GM21360 (cell line): ENCODE measurements around the gene EGLN2.
"Not testable (repeated sequence)": the region's sequence is repeated elsewhere in the genome, so short reads cannot be mapped to it uniquely, and the experiment has no call there.

Experiments
- ATAC-seq: cut with Tn5 transposase; IDR thresholded peaks from one replicate; pipeline ENCODE4 v1.9.1; 2021; ENCODE audit warnings: mild to moderate bottlenecking, moderate library complexity; ENCODE audit not compliant: unreplicated experiment

Gene EGLN2

DNA sequence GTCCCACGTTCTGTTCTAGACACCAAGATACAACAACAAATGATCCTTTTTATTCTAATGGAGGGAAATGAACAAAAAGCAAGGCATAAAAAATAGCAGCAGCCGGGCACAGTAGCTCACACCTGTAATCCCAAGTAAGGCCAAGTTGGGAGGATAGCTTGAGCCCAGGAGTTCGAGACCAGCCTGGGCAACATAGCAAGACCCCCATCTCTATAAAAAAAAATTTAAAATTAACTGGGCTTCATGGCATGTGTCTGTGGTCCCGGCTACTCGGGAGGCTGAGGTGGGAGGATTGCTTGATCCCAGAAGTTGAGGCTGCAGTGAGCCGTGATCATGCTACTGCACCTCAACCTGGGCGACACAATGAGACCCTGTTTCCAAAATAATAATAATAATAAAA lies 22.6 kb upstream of the EGLN2 start:
- no peak for ATAC-seq

DNA sequence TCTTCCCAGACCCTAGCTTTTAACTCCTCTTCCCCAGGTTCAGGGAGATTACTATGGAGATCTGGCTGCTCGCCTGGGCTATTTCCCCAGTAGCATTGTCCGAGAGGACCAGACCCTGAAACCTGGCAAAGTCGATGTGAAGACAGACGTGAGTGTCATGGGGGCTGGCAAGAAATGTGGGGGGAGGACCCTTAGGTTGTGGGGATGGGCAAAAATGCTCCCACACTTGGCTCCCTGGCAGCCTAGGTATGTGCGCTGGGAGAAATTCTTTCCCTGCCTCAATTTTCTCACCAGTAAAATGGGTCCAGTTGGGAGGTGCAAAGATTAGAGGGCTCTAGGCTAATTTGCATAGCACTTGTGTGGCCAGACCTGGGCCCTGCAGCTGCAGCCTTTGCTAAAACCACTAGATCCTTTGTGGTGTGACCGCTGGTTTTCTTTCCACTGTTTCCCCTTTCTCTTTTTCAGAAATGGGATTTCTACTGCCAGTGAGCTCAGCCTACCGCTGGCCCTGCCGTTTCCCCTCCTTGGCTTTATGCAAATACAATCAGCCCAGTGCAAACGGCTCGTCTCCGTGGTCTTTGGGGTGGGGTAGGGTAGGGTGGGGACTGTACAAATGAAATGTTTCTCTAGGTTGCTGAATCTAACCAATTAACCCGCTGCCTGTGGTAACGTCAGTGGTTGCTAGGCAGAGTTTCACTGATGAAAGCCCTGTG lies 21.9 kb upstream of the EGLN2 start:
- peak; percentile 51 for ATAC-seq

DNA sequence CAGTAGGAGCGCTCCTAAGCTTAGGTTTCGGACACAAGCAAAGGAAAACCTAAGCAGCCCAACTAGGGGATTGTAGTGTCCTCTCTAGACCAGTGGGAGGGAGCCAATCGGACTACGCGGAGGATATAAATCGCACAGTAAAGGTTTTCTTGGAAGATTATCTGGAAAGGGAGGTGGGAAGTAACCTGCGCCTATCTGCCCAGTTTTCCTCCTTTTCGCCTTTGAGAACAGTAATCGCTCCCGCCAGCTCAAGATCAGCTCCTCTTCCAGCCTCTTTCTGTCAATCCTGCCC lies 21.4 kb upstream of the EGLN2 start:
- ATAC-seq = no peak

DNA sequence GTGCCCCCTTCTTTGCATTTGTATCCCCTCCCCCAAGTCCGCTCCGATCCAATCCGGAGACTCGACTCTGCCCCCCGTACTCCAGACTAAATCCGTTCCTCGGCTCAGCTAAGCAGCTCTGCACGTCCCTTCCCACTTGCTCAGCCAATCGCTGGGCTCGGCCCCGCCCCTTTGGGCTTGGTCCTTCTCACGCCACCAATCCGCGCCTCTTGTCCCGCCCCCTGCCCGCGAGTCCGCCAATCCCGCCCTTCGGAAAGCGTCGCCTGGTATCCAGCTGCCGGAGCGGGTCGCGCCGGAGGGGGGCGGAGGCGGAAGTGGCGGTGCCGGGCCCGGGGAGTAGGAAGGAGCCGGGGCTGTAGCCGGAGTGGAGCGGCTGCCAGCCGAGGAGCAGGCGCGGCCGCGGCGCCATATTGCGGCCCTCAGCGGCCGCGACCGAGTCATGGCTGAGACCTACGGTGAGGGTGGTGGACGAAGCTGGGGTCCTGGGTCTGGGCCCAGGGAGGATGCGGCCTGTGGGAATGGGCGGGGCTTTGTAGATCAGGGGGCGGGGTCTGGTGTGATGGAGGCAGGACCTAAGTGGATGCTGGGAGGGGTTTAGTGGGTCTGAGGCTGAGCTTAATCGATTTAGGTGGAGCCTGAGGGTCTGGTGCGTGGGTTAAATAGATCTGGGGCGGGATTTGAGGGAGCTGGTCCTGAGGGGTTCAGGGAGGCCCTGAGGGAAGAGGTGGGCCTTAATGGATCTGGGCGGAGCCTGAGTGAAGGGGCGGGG lies 20.9 kb upstream of the EGLN2 start, which contains the start of gene RAB4B:
TSS of gene RAB4B (plus strand) at position 311 of the 769 bp plus-strand sequence. CDS start at position 440, 129 bp downstream.
- ATAC-seq = peak; percentile 52

DNA sequence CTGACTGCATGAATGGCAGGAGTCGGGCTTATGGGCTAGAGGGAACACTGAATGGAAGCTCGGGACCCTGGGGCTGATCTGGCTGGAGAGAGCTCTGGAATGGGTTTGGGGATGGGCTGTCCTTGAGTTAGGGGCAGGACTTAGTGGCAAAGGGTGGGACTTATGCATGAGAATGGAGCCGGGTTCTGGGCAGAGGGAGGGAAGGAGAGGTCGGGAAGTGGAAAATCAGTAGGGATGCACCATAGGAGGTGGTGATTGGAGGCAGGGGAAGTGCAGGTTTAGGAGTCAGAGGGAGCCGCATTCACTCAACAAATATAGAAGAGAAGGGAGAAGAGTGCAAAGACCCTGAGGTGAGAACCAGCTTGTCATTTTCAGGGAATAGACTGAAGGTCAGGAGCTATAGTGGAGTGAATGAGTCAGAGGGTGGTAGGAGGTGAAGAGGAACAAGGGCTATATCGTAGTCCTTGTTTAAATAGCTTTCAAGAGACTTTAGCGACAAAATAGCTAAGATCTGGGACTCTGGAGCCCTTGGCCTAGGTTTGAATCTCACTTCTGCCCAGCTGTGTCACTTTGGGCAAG lies 20.2 kb upstream of the EGLN2 start:
- no peak for ATAC-seq

DNA sequence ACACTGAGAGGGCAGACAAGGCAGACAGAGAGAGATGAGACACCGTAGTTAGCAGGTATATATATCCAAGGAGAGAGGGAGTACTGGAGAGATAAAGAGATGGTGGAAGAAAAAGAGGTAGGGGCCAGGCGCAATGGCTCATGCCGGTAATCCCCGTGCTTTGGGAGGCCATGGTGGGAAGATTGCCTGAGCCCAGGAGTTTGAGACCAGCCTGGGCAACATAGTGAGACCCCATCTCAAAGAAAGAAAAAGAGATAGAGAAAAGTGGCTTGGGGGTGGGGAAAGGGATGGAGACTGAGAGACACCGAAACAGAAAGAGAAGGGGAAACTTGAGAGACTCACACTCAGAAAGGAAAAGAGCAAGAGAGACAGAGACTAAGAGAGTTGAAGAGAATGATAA lies 18.4 kb upstream of the EGLN2 start:
- no peak for ATAC-seq

DNA sequence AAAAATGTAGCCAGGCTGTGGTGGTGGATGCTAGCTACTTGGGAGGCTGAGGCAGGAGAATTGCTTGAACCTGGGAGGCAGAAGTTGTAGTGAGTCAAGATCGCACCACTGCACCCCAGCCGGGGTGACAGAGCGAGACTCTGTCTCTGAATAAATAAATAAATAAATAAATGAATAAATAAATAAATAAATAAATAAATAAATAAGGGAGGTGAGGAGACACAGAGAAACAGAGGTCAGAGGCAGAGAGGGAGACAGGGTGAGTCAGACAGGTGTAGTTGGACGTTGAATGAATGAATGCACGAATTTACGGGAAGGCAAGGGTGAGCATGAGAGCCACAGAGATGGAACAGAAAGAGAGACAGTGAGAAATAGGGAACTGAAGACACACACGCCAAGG lies 17.9 kb upstream of the EGLN2 start:
- ATAC-seq = no peak

DNA sequence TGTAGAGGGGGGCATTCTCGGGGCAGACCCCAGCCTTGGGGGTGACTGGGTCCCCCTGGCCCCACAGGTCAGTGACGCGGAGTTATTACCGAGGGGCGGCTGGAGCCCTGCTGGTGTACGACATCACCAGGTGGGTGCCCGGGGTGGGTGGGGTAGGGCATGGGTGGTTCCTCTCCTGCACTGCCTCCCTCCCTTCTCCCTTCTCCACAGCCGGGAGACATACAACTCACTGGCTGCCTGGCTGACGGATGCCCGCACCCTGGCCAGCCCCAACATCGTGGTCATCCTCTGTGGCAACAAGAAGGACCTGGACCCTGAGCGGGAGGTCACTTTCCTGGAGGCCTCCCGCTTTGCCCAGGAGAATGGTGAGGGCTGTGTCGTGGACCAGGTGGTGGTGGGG lies 15.3 kb upstream of the EGLN2 start:
- no peak for ATAC-seq

DNA sequence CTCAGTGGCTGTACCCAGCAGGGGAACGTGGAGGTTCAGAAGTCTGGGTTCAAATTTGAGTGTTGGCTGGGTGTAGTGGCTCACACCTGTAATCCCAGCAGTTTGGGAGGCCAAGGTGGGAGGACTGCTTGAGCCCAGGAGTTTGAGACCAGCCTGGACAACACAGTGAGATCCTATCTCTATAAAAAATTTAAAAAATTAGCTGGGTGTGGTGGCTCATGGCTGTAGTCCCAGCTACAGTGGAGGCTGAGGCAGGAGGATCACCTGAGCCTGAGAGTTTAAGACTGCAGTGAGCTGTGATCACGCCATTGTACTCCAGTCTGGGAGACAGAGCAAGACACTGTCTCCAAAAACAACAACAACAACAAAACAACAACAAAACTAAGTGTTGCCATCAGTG lies 14.8 kb upstream of the EGLN2 start:
- not testable (repeated sequence) for ATAC-seq

DNA sequence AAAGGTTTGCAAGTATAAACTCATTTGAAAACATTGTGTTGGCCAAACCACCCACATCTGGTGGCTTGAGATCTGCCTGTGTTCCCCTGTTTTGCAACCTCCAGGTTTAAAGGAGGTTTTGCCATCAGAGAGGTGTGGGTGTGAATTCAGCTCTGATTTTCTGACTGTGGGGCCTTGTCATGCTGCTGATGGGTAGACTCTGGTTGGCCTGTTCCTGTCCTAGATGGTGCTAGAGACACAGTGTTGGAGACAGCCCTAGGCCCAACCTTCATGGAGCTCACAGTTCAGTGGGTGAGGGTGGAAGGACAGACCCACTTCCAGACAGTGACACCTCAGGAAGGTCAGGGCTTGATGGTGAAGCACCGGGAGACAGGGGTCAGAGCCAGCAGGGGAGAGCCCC lies 13.5 kb upstream of the EGLN2 start:
- ATAC-seq = no peak

DNA sequence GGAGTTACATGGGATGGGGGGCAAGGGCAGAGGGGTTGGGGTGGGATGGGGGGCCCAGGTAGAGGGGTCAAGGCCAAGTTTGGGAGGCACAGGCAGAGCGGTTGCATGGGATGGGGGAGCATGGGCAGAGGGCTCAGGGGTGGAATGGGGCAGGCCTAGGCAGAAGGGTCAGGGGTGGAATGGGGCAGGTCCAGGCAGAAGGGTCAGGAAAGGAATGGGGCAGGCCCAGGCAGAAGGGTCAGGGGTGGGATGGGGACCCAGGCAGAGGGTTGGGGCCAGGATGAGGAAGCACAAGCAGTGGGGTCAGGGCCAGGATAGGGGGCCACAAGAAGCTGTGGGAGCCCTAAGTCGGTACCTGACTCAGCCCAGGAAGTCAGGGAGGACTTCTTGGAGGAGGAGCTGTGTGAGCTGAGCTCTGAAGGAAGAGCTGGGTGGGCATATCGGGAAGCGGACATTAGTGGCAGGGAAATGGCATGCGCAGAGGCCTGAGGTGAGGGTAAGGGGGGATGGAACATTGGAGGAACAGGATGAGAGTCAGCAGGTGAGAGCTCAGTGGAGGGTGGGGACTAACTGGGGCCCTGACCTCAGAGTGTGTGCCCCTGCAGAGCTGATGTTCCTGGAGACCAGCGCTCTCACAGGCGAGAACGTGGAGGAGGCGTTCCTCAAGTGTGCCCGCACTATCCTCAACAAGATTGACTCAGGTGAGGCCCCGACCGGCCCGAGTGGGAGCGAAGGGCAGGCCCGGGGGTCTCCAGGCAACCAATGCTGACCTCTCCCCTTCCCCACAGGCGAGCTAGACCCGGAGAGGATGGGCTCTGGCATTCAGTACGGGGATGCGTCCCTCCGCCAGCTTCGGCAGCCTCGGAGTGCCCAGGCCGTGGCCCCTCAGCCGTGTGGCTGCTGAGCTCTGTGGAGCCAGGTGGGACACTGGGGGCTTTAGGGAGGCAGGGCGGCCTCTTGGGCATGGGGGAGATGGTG lies 12.6 kb upstream of the EGLN2 start:
- ATAC-seq = no peak

DNA sequence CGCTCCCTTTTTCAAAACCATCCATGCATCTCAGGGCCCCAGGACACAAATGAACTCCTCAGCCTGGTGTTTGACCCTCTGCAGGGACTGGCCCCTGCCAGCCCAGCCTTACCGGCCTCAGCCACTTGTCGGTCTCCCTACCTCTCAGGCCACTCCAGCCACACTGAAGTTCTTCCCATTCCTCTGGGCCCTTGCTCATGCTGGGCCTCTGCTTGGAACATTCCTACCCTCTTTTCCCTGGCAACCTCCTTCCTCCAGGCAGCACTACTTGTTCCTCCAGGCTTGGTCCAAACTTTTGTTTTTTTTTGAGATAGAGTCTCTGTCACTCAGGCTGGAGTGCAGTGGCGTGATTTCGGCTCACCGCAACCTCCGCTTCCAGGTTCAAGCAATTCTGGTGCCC lies 7.6 kb upstream of the EGLN2 start:
- ATAC-seq = no peak

DNA sequence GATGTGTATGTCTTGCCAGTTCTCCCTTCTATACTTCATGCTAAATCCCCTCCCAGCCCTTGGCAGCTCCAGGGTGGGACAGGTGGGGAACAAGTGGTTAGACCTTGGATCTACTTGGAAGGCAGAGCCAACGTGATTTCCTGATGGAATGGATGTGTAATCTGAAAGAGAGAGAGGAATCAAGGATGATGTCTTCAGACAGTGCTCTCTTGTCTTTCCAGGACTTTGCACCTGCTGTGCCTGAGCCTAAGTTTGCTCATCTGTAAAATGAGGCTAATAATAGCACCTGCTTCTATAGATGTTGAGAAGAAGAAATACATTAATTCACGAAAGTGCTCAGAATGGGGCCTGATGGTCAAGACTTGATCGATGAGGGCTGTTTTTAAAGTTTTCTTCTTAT lies 7.0 kb upstream of the EGLN2 start:
- ATAC-seq = no peak

DNA sequence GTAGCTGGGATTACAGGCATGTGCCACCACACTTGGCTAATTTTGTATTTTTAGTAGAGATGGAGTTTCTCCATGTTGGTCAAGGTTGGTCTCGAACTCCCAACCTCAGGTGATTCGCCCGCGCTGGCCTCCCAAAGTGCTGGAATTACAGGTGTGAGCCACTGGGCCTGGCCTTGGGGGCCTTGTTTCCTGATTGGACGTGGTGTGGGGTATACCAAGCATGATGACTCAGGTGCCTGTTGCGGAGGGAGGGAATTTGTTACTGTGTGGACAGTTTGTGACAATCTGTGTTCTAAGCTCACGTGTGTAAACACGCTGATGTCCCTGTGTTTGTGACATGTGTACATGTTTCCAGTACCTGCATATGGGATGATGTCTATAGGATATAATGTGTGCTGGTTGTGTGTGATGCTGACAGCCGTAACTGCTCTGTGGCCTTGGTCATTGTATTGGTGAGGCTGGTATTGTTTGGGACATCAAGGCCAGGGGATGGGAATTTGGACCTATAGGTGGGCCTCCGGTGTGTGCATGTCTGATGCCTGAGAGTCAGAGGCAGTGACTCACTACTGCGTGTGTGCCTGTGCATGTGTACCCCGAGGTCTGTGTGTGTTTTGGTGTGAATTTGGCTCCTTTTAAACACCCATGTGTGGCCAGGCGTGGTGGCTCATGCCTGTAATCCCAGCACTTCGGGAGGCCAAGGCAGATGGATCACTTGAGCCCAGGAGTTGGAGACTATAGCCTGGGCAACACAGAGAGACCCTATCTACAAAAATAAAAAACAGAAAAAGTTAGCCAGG lies 1.6 kb upstream of the EGLN2 start:
- no peak for ATAC-seq

DNA sequence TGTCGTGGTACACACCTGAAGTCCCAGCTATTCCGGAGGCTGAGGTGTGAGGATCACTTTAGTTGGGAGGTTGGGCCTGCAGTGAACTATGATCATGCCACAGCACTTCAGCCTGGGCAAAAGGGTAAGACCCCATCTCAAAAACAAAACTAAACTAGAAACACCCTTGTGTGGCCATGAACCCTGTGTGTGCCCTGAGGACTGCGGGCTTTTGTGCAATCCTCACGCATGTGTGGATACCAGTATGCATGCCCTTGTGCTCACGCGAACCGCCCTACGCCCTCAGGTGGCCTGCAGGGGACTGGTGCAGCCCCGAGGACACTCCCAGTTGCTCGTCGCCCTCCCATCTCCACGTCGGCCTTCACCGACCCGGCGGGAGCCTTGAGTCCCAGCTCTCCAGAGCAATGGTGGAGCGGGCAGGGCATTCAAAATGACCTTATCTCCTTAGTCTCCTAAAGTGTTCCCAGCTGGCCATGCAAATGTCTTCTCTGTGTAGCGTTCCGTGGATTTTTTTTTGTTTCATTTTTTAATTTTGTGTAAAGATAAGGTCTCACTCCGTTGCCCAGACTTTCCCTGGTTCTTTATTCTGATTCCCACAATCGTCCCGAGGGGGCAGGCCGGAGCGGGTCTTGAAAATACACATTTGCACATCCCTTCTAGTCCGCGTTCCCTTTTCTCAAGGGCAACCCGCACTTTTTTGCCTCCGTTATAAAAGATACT lies 868 bp upstream of the EGLN2 start:
- ATAC-seq = peak; percentile 29

DNA sequence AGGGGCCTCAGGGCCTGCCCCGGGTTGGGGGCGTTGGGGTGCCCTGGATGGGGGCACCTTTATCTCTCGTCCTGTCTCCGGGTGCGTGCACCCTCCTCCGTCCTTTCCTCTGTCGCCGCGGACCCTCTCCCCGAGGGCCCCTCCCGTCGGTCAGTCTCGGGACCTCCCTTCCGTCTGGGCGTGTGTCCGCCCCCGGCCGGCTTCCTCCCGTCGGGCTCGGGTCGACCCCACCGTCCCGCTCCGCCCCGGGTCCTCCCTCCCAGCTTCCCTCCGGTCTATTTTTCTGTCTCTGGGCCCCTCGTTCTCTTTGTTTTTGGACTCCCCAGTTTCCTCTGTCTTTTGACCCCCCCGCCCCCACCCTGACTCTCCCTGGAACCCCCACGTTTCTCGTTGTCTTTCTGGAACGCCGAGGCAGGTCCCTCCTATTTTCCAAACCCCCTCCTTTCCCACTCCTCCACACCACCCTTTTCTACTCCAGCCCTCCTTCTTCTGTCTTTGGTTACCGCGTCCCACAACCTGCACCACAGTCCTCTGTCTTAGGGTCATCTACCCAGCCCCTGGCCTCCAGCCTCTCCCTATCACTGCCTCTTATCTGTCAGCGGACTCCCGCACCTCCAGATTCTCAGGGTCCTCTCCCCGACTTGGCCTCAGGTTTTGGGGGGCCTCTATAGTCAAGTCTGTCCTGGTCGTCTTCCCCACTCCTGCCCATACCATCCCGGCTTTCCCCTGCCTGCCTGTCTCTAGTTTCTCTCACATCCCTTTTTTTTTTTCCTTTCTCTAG lies 757 bp downstream of the EGLN2 start:
- no peak for ATAC-seq

DNA sequence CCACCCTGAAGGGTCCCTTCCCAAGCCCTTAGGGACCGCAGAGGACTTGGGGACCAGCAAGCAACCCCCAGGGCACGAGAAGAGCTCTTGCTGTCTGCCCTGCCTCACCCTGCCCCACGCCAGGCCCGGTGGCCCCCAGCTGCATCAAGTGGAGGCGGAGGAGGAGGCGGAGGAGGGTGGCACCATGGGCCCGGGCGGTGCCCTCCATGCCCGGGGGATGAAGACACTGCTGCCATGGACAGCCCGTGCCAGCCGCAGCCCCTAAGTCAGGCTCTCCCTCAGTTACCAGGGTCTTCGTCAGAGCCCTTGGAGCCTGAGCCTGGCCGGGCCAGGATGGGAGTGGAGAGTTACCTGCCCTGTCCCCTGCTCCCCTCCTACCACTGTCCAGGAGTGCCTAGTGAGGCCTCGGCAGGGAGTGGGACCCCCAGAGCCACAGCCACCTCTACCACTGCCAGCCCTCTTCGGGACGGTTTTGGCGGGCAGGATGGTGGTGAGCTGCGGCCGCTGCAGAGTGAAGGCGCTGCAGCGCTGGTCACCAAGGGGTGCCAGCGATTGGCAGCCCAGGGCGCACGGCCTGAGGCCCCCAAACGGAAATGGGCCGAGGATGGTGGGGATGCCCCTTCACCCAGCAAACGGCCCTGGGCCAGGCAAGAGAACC lies 1.5 kb downstream of the EGLN2 start:
- no peak for ATAC-seq

DNA sequence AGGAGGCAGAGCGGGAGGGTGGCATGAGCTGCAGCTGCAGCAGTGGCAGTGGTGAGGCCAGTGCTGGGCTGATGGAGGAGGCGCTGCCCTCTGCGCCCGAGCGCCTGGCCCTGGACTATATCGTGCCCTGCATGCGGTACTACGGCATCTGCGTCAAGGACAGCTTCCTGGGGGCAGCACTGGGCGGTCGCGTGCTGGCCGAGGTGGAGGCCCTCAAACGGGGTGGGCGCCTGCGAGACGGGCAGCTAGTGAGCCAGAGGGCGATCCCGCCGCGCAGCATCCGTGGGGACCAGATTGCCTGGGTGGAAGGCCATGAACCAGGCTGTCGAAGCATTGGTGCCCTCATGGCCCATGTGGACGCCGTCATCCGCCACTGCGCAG lies 2.0 kb downstream of the EGLN2 start:
- ATAC-seq = no peak
